Thyroid gland (tissue), 4 donors: ENCODE measurements around the gene GOLGA6A.

ENCODE experiments used
- POLR2A ChIP-seq, 2 donors: fragments of 450-650 bp; IDR thresholded peaks; one replicate each; pipeline ENCODE4 v1.6.1; 2017; ENCODE audit warnings: antibody characterized with exemption in 2 of 2, mild to moderate bottlenecking in 2 of 2, moderate library complexity in 1 of 2
- TF ChIP-seq, protein P1 (sequence below), 6 experiments: fragments of 200-600 bp in 3 of 6; fragments of 450-650 bp in 3 of 6; sonication (generic) in 3 of 6; IDR thresholded peaks; one replicate each; pipeline ENCODE4 v1.5.1; 2016 to 2019; ENCODE audit warnings: antibody characterized with exemption in 6 of 6, mild to moderate bottlenecking in 2 of 6, inconsistent platforms in 1 of 6, moderate library complexity in 1 of 6

DNA sequence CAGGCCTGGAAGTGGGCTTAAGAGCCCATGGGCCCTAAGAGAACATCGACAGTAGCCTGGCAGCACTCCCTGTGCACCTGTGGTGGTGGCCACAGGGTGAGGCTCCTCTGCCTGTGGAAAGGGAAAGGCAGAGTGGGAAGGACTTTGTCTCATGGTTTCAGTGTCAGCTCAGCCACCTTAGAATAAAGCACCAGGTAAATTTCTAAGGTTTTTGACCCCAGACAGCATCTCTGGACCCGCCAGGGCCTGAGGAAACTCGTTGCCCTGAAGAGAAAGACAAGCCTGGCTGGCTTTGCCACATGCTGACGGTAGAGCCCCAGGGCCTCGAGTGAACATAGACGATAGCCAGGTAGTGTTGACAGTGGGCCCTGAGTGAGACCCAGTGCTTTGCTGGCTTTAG lies 22.1 kb downstream of the GOLGA6A start:
- TF ChIP-seq, protein P1, sequence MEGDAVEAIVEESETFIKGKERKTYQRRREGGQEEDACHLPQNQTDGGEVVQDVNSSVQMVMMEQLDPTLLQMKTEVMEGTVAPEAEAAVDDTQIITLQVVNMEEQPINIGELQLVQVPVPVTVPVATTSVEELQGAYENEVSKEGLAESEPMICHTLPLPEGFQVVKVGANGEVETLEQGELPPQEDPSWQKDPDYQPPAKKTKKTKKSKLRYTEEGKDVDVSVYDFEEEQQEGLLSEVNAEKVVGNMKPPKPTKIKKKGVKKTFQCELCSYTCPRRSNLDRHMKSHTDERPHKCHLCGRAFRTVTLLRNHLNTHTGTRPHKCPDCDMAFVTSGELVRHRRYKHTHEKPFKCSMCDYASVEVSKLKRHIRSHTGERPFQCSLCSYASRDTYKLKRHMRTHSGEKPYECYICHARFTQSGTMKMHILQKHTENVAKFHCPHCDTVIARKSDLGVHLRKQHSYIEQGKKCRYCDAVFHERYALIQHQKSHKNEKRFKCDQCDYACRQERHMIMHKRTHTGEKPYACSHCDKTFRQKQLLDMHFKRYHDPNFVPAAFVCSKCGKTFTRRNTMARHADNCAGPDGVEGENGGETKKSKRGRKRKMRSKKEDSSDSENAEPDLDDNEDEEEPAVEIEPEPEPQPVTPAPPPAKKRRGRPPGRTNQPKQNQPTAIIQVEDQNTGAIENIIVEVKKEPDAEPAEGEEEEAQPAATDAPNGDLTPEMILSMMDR (IDR thresholded peaks at IDR 0.05), result no peak
- no peak for TF ChIP-seq POLR2A (IDR thresholded peaks at IDR 0.05)
